ENCODE results near the gene RXRA. TPM values are rescaled to one million over a fixed set of nuclear protein-coding genes. Genes with fewer than 3 reads are reported as not detected.

Gene RXRA
- total RNA-seq, 6 donors from 2014 or later: 43.8 to 92.7 (median 74.1) TPM

DNA sequence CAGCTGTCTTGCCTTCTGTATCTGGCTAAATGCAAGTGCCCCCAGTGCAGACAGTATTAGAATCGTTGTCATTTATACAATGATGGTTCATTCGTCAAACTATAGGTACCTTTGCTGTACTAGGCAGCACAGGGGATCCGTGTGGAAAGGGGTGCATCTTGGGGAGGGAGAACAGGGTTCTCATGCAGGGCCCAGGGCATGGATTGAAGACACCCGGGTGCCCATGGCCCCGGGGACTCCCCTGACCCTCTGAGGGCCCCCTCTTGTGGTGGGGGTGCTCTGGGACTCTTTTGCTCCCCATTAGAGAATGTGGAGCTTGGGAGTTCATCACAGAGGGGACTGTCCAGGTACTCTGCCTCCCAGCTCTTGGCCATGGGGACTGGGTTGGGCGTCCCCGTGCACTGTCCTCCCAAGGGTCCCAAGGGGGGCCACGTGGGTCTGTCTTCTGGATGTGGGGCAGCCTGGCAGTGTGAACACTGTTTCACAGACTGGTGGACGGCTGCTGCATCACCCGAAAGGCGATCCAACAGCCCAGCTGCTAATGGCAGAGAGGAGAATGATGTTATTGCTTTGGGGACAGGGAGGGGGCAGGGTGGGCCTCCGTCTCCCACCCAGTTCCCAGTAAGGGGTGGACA, 36.9 kb upstream of the RXRA start:
- WGBS, 2 donors: 83 to 88% methylated on average over 10 to 12 of the region's 12 CpGs
- Histone ChIP-seq H3K36me3 (no peaks in the 10 kb centered on the region), H3K27ac (no peak overlapping the region), H3K27me3 (no peaks in the 10 kb centered on the region), H3K9me3 (no peaks in the 10 kb centered on the region), H3K4me3 (no peak overlapping the region), H3K4me1 (peaks cover 7 to 13% (median 9%) of the 10 kb centered on the region in 4 donors)
- no peak for ATAC-seq (ENCODE audit: low FRiP score in 2 of 2)
- DNase-seq: no peak
- TF ChIP-seq, protein P1, sequence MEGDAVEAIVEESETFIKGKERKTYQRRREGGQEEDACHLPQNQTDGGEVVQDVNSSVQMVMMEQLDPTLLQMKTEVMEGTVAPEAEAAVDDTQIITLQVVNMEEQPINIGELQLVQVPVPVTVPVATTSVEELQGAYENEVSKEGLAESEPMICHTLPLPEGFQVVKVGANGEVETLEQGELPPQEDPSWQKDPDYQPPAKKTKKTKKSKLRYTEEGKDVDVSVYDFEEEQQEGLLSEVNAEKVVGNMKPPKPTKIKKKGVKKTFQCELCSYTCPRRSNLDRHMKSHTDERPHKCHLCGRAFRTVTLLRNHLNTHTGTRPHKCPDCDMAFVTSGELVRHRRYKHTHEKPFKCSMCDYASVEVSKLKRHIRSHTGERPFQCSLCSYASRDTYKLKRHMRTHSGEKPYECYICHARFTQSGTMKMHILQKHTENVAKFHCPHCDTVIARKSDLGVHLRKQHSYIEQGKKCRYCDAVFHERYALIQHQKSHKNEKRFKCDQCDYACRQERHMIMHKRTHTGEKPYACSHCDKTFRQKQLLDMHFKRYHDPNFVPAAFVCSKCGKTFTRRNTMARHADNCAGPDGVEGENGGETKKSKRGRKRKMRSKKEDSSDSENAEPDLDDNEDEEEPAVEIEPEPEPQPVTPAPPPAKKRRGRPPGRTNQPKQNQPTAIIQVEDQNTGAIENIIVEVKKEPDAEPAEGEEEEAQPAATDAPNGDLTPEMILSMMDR (IDR thresholded peaks at IDR 0.05): no peak
- TF ChIP-seq EP300 (IDR thresholded peaks at IDR 0.05): no peak
- no peak for TF ChIP-seq POLR2AphosphoS5 (IDR thresholded peaks at IDR 0.05)
- no peak for TF ChIP-seq POLR2A (IDR thresholded peaks at IDR 0.05)

DNA sequence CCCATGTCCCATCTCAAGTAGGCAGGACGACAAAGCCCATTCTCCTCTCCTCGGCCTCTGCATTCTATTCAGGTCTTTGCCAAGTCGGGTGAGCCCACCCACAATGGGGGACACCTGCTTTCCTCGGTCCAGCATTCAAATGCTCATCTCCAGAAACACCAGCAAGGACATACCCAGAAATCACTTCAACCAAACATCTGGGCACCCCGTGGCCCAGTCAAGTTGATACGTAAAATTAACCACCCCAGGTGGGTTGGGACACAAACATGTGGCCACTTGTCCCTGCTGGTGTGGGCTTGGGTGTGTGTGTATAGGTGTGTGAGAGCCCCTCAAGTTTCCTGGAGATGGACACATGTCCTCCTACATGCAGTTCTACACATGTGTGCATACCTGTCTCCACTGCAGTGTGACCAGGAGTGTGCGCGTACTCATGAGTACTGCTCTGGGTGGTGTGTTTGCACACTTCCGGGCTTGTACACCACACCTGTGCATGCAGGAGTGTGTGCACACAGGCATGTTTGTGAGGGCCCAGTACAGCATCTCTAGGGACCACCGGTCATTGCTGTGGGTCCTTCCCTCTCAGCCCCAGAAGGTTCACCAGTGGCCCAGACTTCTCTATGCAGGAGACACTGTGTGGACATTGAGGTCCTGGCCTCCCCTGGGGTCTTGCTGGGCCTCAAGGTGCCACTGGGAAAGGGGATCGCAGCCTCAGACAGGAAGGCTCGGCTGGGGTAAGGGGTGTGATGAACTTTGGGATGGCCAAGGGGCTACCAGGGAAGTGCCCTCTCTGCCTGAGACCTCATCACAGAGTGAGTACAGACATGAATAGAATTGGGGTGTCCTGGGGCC, 35.4 kb upstream of the RXRA start:
- no peak for TF ChIP-seq POLR2AphosphoS5 (IDR thresholded peaks at IDR 0.05)
- TF ChIP-seq EP300 (IDR thresholded peaks at IDR 0.05): no peak
- TF ChIP-seq, protein P1 (IDR thresholded peaks at IDR 0.05): no peak
- TF ChIP-seq POLR2A (IDR thresholded peaks at IDR 0.05): no peak
- Histone ChIP-seq H3K9me3 (no peaks in the 10 kb centered on the region), H3K27me3 (no peaks in the 10 kb centered on the region), H3K4me1 (peaks cover 7 to 14% (median 9%) of the 10 kb centered on the region in 4 donors), H3K4me3 (no peak overlapping the region), H3K27ac (no peak overlapping the region), H3K36me3 (no peaks in the 10 kb centered on the region)
- ATAC-seq (ENCODE audit: low FRiP score in 2 of 2) (no peak), DNase-seq (no peak)
- WGBS, 2 donors: 81 to 96% methylated on average over 6 to 12 of the region's 12 CpGs

DNA sequence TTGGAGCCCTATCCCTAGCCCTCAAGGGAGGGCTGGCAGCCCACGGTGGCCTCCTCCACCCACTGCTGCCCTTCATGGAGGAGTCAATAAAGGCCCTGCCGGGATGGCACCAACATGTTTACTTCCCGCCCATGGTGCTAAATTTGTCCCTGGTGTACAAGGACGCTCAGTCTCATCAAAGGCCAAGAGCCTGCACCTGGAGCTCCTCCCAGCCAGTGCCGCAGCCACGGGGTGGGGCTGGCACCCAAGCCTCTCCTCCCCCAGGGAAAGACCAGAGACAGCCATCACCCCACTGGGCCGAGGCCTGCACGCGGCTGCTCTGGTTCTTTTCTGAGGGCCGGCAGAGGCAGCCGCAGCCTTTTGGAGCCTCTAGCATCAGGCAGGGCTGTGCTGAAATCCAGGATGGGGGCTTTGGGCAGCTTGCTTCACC, 34.8 kb upstream of the RXRA start:
- Histone ChIP-seq H3K9me3 (no peaks in the 10 kb centered on the region), H3K27ac (no peak overlapping the region), H3K4me3 (no peak overlapping the region), H3K4me1 (peaks cover 7 to 14% (median 9%) of the 10 kb centered on the region in 4 donors), H3K36me3 (no peaks in the 10 kb centered on the region), H3K27me3 (no peaks in the 10 kb centered on the region)
- TF ChIP-seq, protein P1 (IDR thresholded peaks at IDR 0.05): no peak
- TF ChIP-seq POLR2AphosphoS5 (IDR thresholded peaks at IDR 0.05) (no peak), POLR2A (IDR thresholded peaks at IDR 0.05) (no peak), EP300 (IDR thresholded peaks at IDR 0.05) (no peak)
- ATAC-seq (ENCODE audit: low FRiP score in 2 of 2): no peak
- WGBS, 2 donors: 85 to 95% methylated on average over 8 to 10 of the region's 11 CpGs
- no peak for DNase-seq

DNA sequence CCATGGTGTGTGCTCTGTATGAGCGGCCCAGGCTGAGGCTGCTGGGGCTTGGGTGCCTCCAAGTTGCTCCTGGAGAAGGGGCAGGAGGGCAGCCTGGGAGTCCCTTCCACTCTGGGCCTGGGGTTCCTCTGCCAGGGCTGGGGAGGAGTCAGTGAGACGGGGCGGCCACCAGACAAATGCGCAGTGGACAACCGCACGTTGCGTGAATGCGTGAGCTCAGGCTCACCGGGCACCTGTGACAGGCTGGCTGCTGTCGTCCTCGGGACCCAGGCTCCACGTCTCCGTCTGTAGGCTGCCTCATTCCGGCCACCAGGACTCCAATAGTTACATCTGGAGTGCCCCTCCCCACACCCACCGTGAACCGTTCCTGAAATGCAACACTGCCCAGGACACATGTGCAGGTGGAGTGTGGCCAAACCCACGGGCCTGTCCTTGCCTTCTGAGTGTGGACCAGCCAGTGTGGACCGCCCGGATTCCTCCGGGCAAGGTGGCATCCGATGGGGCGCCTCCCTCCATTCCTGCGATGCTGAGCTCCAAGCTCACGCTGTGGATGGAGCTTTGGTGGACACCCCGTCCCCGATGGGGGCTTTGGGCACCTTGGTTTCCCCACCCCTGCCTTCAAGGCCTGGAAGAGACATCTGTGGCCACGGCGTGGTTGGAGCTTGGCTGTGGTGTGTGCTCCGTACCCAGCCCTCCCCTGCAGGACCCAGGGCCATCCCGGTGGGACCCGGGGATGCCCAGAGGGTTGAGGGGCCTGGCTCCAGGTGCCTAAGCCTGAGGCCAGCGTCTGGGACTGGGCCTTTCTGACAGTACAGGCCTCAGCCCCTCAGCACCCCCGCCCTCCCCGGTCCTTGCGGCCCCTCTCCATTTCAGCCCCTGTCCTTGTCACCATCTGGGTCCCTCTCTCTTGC, 34.0 kb upstream of the RXRA start:
- WGBS, 2 donors: 86 to 91% methylated on average over 5 to 33 of the region's 35 CpGs
- Histone ChIP-seq H3K9me3 (no peaks in the 10 kb centered on the region), H3K27ac (no peak overlapping the region), H3K4me1 (peaks cover 7 to 14% (median 9%) of the 10 kb centered on the region in 4 donors), H3K27me3 (no peaks in the 10 kb centered on the region), H3K4me3 (no peak overlapping the region), H3K36me3 (no peaks in the 10 kb centered on the region)
- TF ChIP-seq, protein P1 (IDR thresholded peaks at IDR 0.05): no peak
- TF ChIP-seq POLR2A (IDR thresholded peaks at IDR 0.05) (no peak), EP300 (IDR thresholded peaks at IDR 0.05) (no peak), POLR2AphosphoS5 (IDR thresholded peaks at IDR 0.05) (no peak)
- DNase-seq: peak in 1 of 2 donors; percentile 70
- no peak for ATAC-seq (ENCODE audit: low FRiP score in 2 of 2)

All from upper lobe of left lung (tissue), 6 donors.